ENCODE measurements around the gene DAB2.

DAB2 gene

GRCh38 chr5:39387293-39387692 is 37.5 kb downstream of the DAB2 start:
- no peak overlapping the region for H3K4me3 ChIP-seq (ENCODE audit: low read depth, low read length, poor library complexity, severe bottlenecking)
- no peak overlapping the region for H2AFZ ChIP-seq (ENCODE audit: low read length)
- TF ChIP-seq CTCF (IDR thresholded peaks at IDR 0.05; ENCODE audit: low read length) = no peak
- no peak for TF ChIP-seq EZH2 (IDR thresholded peaks at IDR 0.05; ENCODE audit: borderline replicate concordance, low read length)
- no peaks in the 10 kb centered on the region for H3K36me3 ChIP-seq (ENCODE audit: insufficient read depth, low read length)
- no peak overlapping the region for H3K27ac ChIP-seq (ENCODE audit: low read depth, low read length, poor library complexity, severe bottlenecking)
- H3K79me2 ChIP-seq (ENCODE audit: insufficient read depth, low read length) = no peaks in the 10 kb centered on the region
- H3K4me2 ChIP-seq (ENCODE audit: low read length) = no peak overlapping the region
- H3K9me2 ChIP-seq (ENCODE audit: low read depth, low read length) = no peaks in the 10 kb centered on the region
- no peaks in the 10 kb centered on the region for H3K4me1 ChIP-seq (ENCODE audit: insufficient read depth, low read length, severe bottlenecking)
- H3F3A ChIP-seq (ENCODE audit: insufficient read depth, low read length) = no peaks in the 10 kb centered on the region
- no peaks in the 10 kb centered on the region for H3K9me3 ChIP-seq (ENCODE audit: low read length)
- H3K9ac ChIP-seq (ENCODE audit: low read length) = no peak overlapping the region
- no peaks in the 10 kb centered on the region for H3K27me3 ChIP-seq (ENCODE audit: insufficient read depth, low read length)
- no peaks in the 10 kb centered on the region for H4K20me1 ChIP-seq (ENCODE audit: insufficient read depth, low read length)

- Histone ChIP-seq H3K4me1 (ENCODE audit: insufficient read depth, low read length, severe bottlenecking) (no peaks in the 10 kb centered on the region), H3K79me2 (ENCODE audit: insufficient read depth, low read length) (no peaks in the 10 kb centered on the region), H3K27me3 (ENCODE audit: insufficient read depth, low read length) (no peaks in the 10 kb centered on the region), H3K9me2 (ENCODE audit: low read depth, low read length) (no peaks in the 10 kb centered on the region), H3K4me2 (ENCODE audit: low read length) (no peak overlapping the region), H3K4me3 (ENCODE audit: low read depth, low read length, poor library complexity, severe bottlenecking) (no peak overlapping the region), H3K9ac (ENCODE audit: low read length) (no peak overlapping the region), H3K9me3 (ENCODE audit: low read length) (no peaks in the 10 kb centered on the region), H4K20me1 (ENCODE audit: insufficient read depth, low read length) (no peaks in the 10 kb centered on the region), H2AFZ (ENCODE audit: low read length) (no peak overlapping the region), H3K27ac (ENCODE audit: low read depth, low read length, poor library complexity, severe bottlenecking) (no peak overlapping the region), H3K36me3 (ENCODE audit: insufficient read depth, low read length) (no peaks in the 10 kb centered on the region), H3F3A (ENCODE audit: insufficient read depth, low read length) (no peaks in the 10 kb centered on the region)
- TF ChIP-seq CTCF (IDR thresholded peaks at IDR 0.05; ENCODE audit: low read length) (no peak), EZH2 (IDR thresholded peaks at IDR 0.05; ENCODE audit: borderline replicate concordance, low read length) (no peak)
Measured at GRCh38 chr5:39384271-39384670, 40.5 kb downstream of the DAB2 start.

GRCh38 chr5:39381376-39381775 is 43.4 kb downstream of the DAB2 start:
- H3K27ac ChIP-seq (ENCODE audit: low read depth, low read length, poor library complexity, severe bottlenecking) = no peak overlapping the region
- H3F3A ChIP-seq (ENCODE audit: insufficient read depth, low read length) = no peaks in the 10 kb centered on the region
- H3K9ac ChIP-seq (ENCODE audit: low read length) = no peak overlapping the region
- H3K27me3 ChIP-seq (ENCODE audit: insufficient read depth, low read length) = no peaks in the 10 kb centered on the region
- TF ChIP-seq CTCF (IDR thresholded peaks at IDR 0.05; ENCODE audit: low read length) (no peak), EZH2 (IDR thresholded peaks at IDR 0.05; ENCODE audit: borderline replicate concordance, low read length) (no peak)
- no peaks in the 10 kb centered on the region for H3K36me3 ChIP-seq (ENCODE audit: insufficient read depth, low read length)
- H3K4me3 ChIP-seq (ENCODE audit: low read depth, low read length, poor library complexity, severe bottlenecking) = no peak overlapping the region
- no peak overlapping the region for H2AFZ ChIP-seq (ENCODE audit: low read length)
- no peaks in the 10 kb centered on the region for H3K9me3 ChIP-seq (ENCODE audit: low read length)
- no peaks in the 10 kb centered on the region for H3K9me2 ChIP-seq (ENCODE audit: low read depth, low read length)
- no peak overlapping the region for H3K4me2 ChIP-seq (ENCODE audit: low read length)
- no peaks in the 10 kb centered on the region for H3K79me2 ChIP-seq (ENCODE audit: insufficient read depth, low read length)
- H4K20me1 ChIP-seq (ENCODE audit: insufficient read depth, low read length) = no peaks in the 10 kb centered on the region
- no peaks in the 10 kb centered on the region for H3K4me1 ChIP-seq (ENCODE audit: insufficient read depth, low read length, severe bottlenecking)
